AML-193 (cell line): ENCODE measurements around the gene SUGP2.

Experiments
- DNase-seq, 2 experiments: peaks; one replicate each; lab custom pipeline; 2025; lab: John Stamatoyannopoulos, UW

SUGP2 gene

DNA sequence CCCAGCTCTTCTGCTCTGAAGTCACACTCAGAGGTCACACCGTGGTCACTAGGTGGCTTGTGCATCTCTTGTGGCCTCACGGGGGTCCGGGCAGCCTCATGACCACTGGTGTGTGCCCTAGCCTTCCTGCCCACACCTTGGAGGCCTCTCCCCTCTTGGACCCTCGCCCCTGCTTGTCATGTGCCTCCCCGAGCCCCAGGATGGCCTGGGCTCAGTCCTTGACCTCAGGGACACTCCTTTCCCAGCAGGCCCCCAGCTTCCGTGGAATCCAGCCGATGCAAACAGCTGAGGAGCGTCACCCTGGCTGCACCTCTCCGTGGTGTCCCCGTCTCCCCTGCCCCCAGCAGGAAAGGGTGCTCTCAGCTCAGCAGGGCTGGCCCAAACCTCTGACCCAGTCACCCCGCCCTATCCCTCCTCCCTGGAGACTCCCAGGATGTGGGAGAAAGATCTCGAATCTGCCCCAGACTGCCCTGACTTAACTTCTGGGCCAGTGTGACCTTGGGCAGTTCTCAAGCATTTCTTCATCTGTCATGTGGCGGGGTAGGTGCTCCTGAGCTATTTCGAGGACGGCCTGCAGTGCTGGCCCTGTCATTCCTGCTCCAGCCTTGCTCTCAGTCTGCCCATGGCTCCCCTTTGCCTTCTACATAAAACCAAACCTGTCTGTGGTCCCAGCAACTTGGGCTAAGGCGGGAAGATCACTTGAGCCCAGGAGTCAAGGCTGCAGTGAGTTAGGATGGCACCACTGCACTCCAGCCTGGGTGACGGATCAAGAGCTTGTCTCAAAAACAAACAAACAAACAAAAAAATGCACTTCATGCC lies 25.9 kb upstream of the SUGP2 start:
- DNase-seq: no peak

DNA sequence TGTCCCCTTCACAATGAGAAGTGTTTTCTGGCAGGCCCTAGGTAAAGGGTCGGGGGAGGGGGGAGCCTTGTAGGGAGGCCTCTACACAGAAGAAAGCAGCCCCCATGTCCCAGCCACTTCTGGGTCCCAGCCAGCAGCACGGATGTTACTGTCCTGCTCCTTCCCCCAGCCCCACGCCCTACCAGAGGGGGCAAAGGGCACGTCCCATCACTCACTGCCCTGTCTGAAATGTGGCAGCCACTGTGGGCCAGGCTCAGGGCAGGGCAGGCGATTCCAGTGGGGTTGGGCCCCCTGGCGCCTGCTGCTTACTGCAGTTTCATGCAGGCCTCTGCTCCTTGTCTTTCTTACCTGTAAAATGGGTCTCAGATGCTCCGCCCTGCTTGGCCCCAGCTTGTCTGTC lies 24.4 kb upstream of the SUGP2 start:
- DNase-seq: no peak

DNA sequence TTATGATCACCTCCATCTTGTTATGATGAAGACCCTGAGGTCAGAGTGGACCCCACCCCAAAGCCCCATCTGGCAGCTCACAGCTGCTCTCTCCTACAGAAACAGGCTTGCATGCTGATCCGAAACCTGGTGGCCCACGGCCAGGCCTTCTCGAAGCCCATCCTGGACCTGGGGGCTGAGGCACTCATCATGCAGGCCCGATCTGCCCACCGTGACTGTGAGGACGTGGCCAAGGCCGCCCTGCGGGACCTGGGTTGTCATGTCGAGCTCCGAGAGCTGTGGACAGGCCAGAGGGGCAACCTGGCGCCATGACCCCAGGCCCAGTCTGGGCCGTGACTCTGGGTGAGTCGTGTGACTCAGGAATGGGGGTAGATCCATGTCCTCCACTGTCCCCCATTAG lies 24.0 kb upstream of the SUGP2 start:
- no peak for DNase-seq

DNA sequence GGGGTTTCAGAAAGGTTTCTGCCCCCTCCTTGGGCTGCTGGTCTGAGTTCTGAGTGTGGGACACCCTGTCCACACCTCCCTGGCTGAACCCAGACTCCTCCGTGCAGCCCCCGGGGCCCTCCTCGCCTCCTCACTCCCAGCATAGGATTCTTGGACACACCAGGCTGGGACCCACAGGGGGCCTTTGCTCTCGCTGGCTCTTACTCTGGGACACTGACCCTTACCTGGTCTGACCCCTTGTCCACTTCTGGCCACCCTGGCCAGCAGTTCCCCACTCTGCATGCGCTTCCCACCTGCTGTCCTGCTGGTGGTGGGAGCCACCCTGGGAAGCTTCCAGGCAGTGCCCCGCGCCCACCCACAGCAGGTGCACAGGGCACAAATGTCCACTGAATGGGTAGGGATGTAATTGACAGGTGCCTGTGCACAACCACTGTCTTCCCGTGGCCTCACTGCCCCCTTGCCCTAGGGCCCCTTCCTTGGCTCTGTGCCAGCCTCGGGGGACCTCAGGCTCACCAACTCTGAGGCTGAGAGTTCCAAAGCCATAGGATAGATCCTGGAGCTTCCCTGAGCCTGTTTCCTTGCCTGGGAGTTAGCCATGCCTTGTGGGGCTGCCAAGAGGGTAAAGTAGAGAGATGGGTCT lies 23.4 kb upstream of the SUGP2 start:
- DNase-seq: no peak

DNA sequence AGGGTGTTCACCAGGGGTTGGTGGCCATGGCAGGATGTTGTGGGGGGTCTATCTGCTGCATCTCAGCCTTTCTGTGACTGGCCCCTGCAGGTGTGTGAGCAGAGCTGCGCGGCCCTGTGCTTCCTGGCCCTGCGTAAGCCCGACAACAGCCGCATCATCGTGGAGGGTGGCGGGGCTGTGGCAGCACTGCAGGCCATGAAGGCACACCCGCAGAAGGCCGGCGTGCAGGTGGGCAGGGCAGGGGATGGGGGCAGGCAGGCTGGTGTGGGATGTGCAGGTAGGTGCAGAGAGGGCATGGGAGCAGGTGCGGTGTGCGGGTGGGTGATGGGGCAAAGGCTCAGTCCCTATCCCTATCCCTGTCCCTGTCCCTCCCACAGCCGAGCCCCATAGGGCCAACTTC lies 22.4 kb upstream of the SUGP2 start:
- no peak for DNase-seq

DNA sequence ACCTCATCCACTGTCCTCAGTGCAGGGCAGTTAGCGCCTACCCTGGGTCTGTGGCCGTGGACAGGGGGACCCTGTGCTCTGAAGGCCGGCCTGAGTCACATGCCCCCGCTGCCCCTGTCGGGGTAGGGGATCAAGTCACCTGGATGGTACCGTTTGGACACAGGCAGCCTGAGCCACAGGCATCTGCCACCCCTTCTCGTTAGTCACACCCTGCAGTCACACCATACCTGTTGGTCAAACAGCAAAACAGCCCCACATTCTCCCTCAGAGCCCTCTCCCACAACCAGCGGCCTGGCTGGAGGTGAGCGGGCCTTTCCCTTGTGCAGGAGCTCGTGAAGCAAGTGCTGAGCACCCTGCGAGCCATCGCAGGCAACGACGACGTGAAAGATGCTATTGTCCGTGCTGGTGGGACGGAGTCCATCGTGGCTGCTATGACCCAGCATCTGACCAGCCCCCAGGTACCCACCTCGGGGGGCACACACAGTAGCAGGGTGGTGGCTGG lies 21.7 kb upstream of the SUGP2 start:
- DNase-seq: no peak

DNA sequence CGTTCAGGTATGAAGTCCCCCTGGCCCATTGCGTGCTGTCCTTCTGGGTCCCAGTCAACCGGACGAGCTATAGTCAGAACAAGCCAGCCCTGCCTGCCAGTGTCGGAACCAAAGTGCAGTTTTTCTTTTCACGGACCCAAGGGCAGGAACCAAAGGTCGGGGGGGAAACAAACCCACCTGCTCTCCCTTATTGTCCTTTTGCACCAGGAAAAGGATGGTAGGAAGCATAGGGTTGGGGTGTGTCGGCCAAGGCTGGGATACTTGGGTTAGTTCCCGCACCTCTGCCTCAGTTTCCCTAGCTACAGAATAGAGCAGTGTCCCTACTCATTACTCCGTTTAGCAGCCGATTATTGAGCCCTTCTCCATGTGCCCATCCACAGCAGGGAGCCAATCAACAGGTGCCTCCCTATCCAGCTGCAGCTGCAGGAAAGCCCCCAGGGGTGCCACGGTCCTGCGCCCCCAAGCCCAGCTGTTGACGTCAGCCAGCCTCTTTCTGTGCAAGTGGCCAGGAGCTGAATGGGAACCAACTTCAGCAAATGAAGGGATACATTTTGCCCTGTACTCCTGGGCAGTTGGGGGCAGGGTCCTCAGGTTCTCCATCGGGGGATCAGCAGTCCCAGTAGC lies 21.1 kb upstream of the SUGP2 start:
- no peak for DNase-seq

DNA sequence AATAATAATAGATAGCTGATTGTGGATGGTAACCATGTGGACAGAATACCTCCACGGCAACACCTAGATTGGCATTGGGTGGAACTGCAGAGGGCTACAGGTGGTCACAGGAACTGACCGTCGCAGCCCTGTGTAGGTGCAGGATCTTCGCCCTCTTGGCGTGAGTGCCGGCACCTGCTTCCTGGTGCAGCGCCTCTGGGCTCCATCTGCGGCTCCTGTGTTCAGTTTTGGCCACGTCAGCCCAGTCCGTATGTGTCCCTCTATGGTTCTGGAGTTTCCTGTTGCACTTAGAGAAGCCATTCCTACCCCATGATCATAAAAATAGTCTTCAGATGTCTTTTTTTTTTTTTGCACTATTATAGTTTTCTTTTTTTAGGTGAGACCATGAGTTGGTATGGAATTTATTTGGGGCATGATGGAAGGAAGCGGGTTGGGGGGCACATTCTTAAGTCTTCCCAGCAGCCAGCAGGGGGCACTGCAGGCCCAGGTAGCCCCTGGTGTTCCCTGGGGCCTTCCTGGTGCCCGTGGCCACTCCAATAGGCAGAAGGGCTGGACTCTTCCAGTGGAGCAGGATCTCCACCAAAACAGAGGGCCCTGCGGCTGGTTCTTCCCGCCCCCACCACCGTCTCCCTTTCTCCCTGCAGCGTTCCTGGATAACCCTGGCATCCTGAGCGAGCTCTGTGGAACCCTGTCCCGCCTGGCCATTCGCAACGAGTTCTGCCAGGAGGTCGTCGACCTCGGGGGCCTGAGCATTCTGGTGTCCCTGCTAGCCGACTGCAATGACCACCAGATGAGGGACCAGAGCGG lies 20.4 kb upstream of the SUGP2 start:
- no peak for DNase-seq

DNA sequence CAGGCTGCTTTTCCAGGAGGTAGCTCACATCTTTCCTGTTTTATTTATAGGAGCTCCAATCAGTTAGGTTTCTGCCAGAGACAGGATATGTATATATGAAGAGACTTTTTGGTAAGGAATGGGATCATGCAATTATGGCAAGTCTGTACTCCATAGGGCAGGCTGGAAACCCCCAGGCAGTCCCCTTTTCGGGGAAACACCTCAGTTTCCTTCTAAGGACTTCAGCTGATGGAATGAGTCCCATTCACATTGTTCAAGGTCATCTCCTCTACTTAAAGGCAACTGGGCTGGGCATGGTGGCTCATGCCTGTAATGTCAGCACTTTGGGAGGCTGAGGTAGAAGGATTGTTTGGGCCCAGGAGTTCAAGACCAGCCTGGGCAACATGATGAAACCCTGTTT lies 19.6 kb upstream of the SUGP2 start:
- DNase-seq: no peak

DNA sequence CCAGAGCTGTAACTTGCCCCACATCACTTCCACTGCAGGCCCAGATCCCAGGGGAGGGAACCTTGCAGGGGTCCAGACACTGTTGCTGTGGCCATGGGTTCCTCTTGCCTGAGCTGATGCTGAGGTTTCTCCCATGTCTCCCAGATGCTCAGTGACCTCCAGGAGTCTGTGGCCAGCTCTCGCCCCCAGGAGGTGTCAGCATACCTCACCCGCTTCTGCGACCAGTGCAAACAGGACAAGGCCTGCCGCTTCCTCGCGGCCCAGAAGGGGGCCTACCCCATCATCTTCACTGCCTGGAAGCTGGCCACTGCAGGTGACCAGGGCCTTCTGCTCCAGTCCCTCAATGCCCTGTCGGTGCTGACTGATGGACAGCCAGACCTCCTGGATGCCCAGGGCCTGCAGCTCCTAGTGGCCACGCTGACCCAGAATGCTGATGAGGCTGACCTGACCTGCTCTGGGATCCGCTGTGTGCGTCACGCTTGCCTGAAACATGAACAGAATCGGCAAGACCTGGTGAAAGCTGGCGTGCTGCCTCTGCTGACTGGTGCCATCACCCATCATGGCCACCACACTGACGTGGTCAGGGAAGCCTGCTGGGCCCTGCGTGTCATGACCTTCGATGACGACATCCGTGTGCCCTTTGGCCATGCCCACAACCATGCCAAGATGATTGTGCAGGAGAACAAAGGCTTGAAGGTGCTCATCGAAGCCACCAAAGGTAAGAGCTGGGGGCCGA lies 18.3 kb upstream of the SUGP2 start:
- DNase-seq: no peak

DNA sequence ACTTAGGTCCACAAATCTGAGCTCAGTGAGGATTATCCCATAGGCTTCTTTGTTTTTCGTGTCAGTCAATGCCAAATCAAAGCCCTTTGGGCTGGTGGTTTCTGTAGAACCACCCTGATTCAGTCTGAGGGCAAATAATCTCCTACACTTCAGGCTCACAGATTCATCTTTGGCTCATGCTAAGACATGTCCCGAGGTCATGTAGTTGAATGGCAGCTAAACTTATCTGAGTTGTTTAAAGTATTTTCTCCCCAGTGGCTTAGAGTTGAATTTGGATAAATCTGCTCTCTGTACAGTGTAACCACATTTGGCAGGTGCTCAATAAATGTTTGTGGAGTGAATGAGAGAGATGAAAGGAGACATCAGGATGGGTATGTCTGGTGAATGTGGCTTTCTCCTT lies 17.4 kb upstream of the SUGP2 start:
- DNase-seq: no peak

DNA sequence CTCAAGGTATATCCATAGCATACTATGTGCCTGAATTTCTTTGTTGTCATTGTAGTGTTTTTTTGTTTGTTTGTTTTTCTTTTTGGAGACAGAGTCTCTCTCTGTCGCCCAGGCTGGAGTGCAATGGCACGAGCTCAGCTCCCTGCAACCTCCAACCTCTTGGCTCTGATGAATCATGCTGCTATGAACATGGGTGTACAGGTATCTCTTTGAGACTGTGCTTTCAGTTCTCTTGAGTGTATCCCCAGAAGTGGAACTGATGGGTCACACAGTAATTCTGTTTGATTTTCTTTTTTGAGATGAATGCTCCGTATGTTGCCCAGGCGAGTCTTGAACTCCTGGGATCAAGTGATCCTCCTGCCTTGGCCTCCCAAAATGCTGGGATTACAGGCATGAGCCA lies 16.8 kb upstream of the SUGP2 start:
- no peak for DNase-seq

DNA sequence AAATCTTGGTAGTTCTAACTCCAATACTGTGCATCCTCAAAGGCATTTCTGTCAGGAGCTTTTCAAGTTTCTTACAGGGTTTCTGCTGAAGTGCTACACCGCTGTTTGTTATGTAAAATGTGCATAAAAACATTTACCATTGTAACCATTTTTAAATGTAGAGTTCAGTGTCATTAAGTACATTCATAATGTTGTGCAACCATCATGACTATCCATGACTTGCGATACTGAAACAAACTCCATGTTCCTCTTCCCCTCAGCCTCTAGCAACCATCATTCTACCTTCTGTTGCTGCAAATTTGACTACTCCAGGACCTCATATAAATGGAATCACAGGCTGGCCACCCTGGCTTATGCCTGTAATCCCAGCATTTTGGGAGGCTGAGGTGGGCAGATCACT lies 16.1 kb upstream of the SUGP2 start:
- DNase-seq: peak; percentile 52 to 58

DNA sequence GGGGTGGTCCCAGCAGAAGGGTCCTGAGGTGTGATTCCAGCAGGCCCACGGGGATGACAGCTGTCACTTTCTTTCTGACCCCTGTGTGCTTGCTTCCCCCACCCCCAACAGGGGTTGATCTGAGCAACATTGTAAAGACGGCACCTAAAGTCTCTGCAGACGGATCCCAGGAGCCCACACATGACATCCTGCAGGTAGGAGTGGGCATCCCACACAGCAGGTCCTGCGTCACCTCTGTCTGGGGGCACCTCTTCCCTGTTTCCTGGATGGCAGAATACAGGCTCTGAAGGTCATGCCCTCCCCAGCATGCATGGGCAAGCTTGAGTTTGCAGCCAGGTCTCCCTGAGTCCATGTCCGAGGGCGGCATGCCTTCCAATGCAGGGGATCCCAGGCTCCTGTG lies 10.6 kb upstream of the SUGP2 start:
- no peak for DNase-seq

DNA sequence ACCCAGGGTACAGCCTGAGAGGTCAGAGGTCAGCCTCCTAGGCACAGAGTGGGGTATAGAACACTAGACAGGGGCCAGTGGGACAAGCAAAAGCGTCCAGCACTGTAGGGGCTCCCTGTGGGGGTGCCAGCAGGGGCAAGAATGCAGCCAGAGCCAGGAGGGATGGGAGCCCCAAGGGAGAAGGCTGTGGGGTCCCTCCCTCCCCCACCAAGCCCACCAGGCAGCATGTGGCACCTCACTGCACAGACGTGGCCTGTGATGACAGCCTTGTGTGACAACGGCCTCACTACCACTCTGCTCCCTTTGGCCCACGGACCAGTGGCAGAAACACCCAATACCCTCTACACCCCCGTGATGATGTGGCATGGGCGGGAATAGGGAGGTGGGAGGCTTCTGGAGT lies 10.2 kb upstream of the SUGP2 start:
- no peak for DNase-seq

DNA sequence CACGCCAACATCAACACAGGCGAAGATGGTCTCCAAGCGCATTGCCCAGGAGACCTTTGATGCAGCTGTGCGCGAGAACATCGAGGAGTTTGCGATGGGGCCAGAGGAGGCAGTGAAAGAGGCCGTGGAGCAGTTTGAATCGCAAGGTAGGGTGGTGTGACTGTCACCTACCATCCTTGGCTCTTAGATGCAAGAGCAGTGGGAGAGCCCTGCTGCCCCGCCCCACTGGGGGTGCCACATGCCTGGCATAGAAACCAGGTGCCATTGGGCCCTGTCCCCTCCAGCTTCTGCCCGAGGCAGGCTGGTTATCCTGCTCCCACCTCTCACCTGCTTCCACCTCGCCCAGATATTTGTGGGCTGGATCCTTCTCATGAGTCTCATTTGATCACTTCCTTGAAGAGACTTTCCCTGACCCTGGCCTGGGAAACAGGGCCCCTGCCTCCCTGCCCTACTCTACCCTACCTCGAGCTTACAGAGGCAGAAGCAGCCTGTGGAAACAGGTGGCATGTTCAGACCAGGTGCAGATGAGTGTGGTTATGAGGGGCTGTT lies 9.5 kb upstream of the SUGP2 start:
- DNase-seq: no peak

DNA sequence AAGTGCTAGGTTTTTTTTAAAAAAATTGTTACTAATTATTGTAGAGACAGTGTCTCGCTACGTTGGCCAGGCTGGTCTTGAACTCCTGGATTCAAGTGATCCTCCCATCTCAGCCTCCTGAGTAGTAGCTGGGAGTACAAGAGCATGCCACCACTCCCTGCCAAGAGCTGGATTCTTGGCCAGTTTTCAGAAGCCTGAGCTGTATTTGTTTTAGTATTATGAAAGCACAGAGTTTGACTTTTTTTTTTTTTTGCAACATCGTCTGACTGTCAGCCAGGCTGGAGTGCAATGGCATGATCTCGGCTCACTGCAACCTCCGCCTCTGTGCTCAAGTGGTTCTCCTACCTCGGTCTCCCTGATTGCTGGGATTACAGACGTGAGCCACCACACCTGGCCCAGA lies 7.1 kb upstream of the SUGP2 start:
- DNase-seq: no peak

DNA sequence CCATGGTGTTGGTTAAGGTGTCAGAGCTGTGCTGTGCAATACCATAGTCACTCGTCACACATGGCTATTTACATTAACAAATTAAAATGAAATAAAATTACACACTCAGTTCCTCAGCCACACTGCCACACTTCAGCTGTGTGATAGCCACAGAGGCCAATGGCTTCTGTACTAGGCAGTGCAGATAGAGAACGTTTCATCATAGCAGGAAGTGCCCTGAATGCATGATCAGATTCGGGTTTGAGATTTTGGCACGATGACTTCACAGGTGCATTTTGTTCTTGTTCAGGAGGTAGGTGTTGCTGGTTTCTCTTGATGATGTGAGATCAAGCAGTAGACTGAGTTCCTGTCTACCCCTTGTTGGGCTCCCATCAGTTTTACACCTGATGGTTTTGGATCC lies 6.6 kb upstream of the SUGP2 start:
- no peak for DNase-seq

DNA sequence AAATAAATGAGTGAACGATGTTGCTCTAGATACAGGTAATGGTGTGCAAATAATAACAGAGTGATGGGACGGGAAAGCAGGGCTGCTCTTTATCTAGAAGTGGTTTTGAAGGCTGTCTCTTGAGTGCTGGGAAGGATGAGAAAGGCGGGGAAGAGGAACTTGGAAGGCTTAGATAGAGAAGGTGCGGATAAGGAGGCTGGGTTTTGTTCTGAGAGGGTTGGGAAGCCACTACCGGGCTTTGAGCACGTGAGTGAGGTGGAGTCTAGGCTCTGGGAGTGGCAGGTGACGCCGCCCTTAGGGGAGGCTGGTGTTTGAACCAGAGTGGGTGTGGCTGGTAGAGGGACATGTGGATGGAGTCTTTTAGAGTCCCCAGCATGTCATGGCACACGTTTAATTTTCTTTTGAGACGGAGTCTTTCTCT lies 897 bp upstream of the SUGP2 start:
- DNase-seq: peak; percentile 77 to 81

DNA sequence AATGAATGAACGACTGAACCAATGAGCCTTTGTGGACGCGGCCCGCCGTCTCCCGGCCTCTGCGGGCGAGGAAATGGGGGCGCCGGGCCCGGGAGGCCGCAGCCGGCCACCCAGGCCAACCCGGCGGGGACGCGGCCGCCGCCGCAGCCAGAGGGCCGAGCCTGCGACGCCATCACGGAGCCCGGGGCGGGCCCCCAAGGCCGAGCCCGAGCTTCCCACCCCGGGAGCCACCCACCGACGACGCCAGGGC lies 216 bp downstream of the SUGP2 start:
- no peak for DNase-seq

DNA sequence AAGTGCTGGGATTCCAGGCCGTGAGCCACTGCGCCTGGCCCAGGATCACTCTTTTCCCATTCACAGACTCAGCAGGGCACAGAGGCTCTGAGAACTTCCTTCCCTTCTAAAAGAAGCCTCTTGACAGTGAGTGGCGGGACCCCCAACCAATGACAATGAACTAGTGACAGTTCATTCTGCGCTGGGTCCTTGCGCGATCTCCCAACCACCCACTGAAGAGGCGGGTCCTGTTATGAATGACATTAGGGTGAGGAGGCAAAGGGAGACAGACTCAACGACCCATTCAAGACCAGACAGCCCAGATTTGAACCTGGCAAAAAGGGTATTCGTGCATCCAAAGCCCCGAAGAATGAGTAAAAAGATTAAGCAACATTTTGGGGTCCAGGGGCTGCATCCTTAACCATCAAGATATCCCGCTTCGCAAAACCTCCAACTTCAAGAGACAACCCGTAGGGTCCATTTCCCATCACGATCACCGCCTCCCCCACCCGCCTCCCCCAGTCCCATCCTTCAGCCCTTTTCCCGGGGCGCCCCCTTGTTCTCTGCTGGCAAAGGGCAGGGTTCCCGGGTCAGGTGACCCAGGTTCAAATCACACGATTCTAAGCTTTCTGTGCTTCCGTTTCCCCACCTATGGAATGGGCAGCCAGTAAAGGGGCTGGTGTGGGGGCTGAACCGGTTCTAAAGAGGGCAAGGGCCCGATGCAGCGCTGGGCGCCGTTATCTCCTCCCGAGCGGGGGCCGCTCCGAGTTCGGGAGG lies 719 bp downstream of the SUGP2 start:
- DNase-seq: peak; percentile 89 to 90
